ENCODE measurements around the gene RPP14. TPM values are rescaled to one million over a fixed set of nuclear protein-coding genes. Genes with fewer than 3 reads are reported as not detected.

Gene RPP14
- total RNA-seq, 1 experiment from 2014 or later: 13.2 TPM

DNA sequence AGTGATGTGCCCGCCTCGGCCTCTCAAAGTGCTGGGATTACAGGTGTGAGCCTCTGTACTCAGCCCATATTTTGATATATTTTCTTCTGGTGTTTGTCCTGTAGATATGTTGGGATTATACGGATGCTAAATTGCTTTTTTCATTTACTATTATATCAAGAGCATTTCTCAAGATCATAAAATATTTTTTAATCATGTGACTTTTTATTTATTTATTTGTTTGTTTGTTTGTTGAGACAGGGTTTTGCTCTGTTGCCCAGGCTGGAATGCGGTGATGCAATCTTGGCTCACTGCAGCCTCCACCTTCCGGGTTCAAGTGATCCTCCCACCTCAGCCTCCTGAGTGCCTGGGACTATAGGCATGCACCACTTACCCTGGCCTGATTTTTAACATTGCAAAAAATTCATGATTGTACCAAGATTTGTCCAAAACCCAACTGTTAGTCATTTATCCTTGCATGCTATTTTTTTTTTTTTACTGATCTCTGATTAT is 23.9 kb downstream of the RPP14 start:
- TF ChIP-seq, protein P1, sequence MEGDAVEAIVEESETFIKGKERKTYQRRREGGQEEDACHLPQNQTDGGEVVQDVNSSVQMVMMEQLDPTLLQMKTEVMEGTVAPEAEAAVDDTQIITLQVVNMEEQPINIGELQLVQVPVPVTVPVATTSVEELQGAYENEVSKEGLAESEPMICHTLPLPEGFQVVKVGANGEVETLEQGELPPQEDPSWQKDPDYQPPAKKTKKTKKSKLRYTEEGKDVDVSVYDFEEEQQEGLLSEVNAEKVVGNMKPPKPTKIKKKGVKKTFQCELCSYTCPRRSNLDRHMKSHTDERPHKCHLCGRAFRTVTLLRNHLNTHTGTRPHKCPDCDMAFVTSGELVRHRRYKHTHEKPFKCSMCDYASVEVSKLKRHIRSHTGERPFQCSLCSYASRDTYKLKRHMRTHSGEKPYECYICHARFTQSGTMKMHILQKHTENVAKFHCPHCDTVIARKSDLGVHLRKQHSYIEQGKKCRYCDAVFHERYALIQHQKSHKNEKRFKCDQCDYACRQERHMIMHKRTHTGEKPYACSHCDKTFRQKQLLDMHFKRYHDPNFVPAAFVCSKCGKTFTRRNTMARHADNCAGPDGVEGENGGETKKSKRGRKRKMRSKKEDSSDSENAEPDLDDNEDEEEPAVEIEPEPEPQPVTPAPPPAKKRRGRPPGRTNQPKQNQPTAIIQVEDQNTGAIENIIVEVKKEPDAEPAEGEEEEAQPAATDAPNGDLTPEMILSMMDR (conservative IDR thresholded peaks at IDR 0.05): no peak
- TF ChIP-seq EZH2 (IDR thresholded peaks at IDR 0.05; ENCODE audit: low read depth): no peak
- H3K36me3 ChIP-seq (ENCODE audit: low read depth): no peaks in the 10 kb centered on the region
- CTCF ChIA-PET: interaction anchor here (0.6 kb wide), 1 partner anchor 147 kb away, joined by 3 read pairs; no protein-coding TSS in a partner anchor
- no peaks in the 10 kb centered on the region for H3K27me3 ChIP-seq (ENCODE audit: insufficient read depth, low read depth)
- POLR2A ChIA-PET (ENCODE audit: unreplicated experiment): no interaction called here
- DNase-seq: no peak
- H3F3A ChIP-seq (ENCODE audit: insufficient read depth, low read depth): peaks cover 11% of the 10 kb centered on the region; the same call in 1 of the 2 replicates
- no peaks in the 10 kb centered on the region for H4K20me1 ChIP-seq (ENCODE audit: insufficient read depth)
- no peak overlapping the region for H3K27ac ChIP-seq
- no peak overlapping the region for H3K4me3 ChIP-seq
- no peak overlapping the region for H2AFZ ChIP-seq
- H3K9me3 ChIP-seq (ENCODE audit: insufficient read depth, low read depth): no peaks in the 10 kb centered on the region
- no peaks in the 10 kb centered on the region for H3K79me2 ChIP-seq (ENCODE audit: low read depth)
- peaks cover 14% of the 10 kb centered on the region for H3K4me1 ChIP-seq (replicated peaks; ENCODE audit: insufficient read depth)
- no TSS peak for BruUV-seq (replicated peaks)
- intact Hi-C loops (cut with micrococcal nuclease; ENCODE audit: unreplicated experiment): loop anchor here (5.0 kb wide), 1 partner anchor 52 kb away; no protein-coding TSS in a partner anchor
- H3K9me2 ChIP-seq (ENCODE audit: insufficient read depth): no peaks in the 10 kb centered on the region
- H3K4me2 ChIP-seq: no peak overlapping the region

DNA sequence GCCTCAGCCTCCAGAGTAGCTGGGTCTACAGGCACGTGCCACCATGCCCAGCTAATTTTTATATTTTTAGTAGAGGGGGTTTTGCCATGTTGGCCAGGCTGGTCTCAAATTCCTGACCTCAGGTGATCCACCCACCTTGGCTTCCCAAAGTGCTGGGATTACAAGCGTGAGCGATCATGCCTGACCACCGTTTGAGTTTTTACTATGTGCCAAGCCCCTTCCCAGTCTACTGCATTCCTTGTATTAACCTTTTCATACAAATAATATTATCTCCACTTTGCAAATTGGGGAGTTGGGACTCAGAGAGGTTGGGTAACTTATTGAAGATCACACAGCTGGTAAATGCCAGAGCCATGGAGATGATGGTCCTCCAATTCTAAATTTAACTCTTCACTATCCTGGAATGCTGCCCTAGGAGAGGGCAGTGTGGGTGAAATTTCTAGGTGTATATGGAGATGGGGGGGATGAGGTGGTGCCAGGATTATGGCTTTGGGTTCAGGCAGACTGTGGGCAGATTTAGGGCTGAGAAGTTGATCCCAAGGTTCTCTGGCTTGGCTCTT is 25.6 kb downstream of the RPP14 start:
- CTCF ChIA-PET: no interaction called here
- Histone ChIP-seq H3K36me3 (ENCODE audit: low read depth) (no peaks in the 10 kb centered on the region), H3K9me2 (ENCODE audit: insufficient read depth) (no peaks in the 10 kb centered on the region; the same call in 1 of the 2 replicates), H3K27me3 (ENCODE audit: insufficient read depth, low read depth) (no peaks in the 10 kb centered on the region), H3K9me3 (ENCODE audit: insufficient read depth, low read depth) (no peaks in the 10 kb centered on the region), H3K4me1 (replicated peaks; ENCODE audit: insufficient read depth) (peaks cover 30% of the 10 kb centered on the region), H3K4me3 (no peak overlapping the region), H4K20me1 (ENCODE audit: insufficient read depth) (no peaks in the 10 kb centered on the region), H3K79me2 (ENCODE audit: low read depth) (0 out of 2 replicates have a peak, but pooled peaks cover 4% of the 10 kb centered on the region), H3K4me2 (no peak overlapping the region), H3F3A (ENCODE audit: insufficient read depth, low read depth) (peaks cover 19% of the 10 kb centered on the region; the same call in 1 of the 2 replicates), H2AFZ (no peak overlapping the region), H3K27ac (no peak overlapping the region)
- TF ChIP-seq EZH2 (IDR thresholded peaks at IDR 0.05; ENCODE audit: low read depth): no peak
- POLR2A ChIA-PET (ENCODE audit: unreplicated experiment): no interaction called here
- no peak for DNase-seq
- no TSS peak for BruUV-seq (replicated peaks)
- intact Hi-C loops (cut with micrococcal nuclease; ENCODE audit: unreplicated experiment): loop anchor here (2.0 to 5.0 kb wide), 2 partner anchors 51 to 83 kb away; no protein-coding TSS in a partner anchor

DNA sequence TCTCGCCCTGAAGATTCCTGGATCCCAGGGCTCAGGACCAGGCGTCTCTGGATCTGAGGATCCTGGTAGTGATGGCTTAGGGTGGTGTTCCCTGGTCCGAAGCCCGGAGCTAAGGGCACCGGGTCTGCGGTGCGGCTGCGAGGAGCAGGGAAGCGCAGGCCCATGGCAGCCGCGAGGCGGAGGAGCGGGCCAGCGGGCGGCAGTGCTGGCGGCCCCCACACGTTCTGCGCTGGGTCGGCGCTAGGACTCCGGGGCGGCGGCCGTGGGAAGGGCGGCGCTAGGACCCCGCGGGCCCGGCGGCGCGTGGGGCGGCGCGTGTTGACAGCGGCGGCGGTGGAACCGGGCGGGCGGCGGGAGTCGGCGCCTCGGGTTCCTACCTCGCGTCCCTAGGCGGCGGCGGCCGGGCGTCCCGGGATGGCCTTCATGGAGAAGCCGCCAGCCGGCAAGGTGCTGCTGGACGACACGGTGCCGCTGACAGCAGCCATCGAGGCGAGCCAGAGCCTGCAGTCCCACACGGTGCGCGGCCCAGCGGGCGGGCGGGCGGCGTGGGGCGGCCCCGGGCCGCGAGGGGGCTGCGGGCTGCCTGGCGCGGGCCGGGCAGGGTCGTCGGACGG is 26.6 kb downstream of the RPP14 start, which contains the start of gene PXK:
Gene PXK, plus strand, starts transcription at position 318 of the 614 bp plus-strand sequence. Its CDS starts 97 bp downstream, at position 415.
- POLR2A ChIA-PET (ENCODE audit: unreplicated experiment): no interaction called here
- no TSS peak for BruUV-seq (replicated peaks)
- intact Hi-C loops (cut with micrococcal nuclease; ENCODE audit: unreplicated experiment): loop anchor here (2.0 to 5.0 kb wide), 2 partner anchors 50 to 82 kb away; no protein-coding TSS in a partner anchor

More for the DNA sequence above, 26.6 kb downstream of the RPP14 start, which contains the start of gene PXK:
- Histone ChIP-seq H3K9me2 (ENCODE audit: insufficient read depth) (no peaks in the 10 kb centered on the region; the same call in 1 of the 2 replicates), H3K27ac (0 out of 2 replicates have a peak within 1 kb of the TSS, but pooled peaks have one; percentile 15), H3K4me1 (replicated peaks; ENCODE audit: insufficient read depth) (peaks cover 30% of the 10 kb centered on the region), H3K4me3 (peak within 1 kb of the TSS; percentile 72), H4K20me1 (ENCODE audit: insufficient read depth) (no peaks in the 10 kb centered on the region), H3K27me3 (ENCODE audit: insufficient read depth, low read depth) (no peaks in the 10 kb centered on the region), H3K36me3 (ENCODE audit: low read depth) (no peaks in the 10 kb centered on the region), H3F3A (ENCODE audit: insufficient read depth, low read depth) (peaks cover 19% of the 10 kb centered on the region; the same call in 1 of the 2 replicates), H3K79me2 (ENCODE audit: low read depth) (0 out of 2 replicates have a peak, but pooled peaks cover 4% of the 10 kb centered on the region), H3K4me2 (peak within 1 kb of the TSS; percentile 92), H2AFZ (peak within 1 kb of the TSS; percentile 82), H3K9me3 (ENCODE audit: insufficient read depth, low read depth) (no peaks in the 10 kb centered on the region)
- DNase-seq: peak in 1 of 2 experiments; percentile 70
- TF ChIP-seq, protein P1 (conservative IDR thresholded peaks at IDR 0.05): no peak
- no peak for TF ChIP-seq EZH2 (IDR thresholded peaks at IDR 0.05; ENCODE audit: low read depth)
- CTCF ChIA-PET: interaction anchor here (0.6 to 1.9 kb wide), 3 partner anchors 82 to 298 kb away, joined by 3 to 9 read pairs (median 7); no protein-coding TSS in a partner anchor

Data from PC-9 (cell line).